Neutrophil (primary cell): ENCODE measurements around the gene RAD51C.
"Not testable (repeated sequence)": the region's sequence is repeated elsewhere in the genome, so short reads cannot be mapped to it uniquely, and the experiment has no call there.

Experiments
- H3K27ac ChIP-seq: fragments of 200-600 bp; sonication (generic); 2 replicates; pipeline ENCODE4 v1.5.1; 2016; ENCODE audit warnings: mild to moderate bottlenecking, moderate library complexity
- H3K27me3 ChIP-seq: fragments of 200-600 bp; sonication (generic); 2 replicates; pipeline ENCODE4 v1.6.0; 2016; ENCODE audit warnings: mild to moderate bottlenecking
- H3K36me3 ChIP-seq: fragments of 200-600 bp; sonication (generic); 2 replicates; pipeline ENCODE4 v1.5.1; 2017
- H3K4me1 ChIP-seq, 2 experiments: fragments of 200-600 bp in 1 of 2; sonication (generic) in 1 of 2; 1 replicate in 1 of 2; 2 replicates in 1 of 2; pipeline versions ENCODE4 v1.5.1 to v1.6.1; 2013 to 2016; ENCODE audit warnings: low read depth in 1 of 2, low read length in 1 of 2, mild to moderate bottlenecking in 1 of 2, moderate library complexity in 1 of 2; ENCODE audit not compliant: control insufficient read depth in 1 of 2, insufficient read depth in 1 of 2
- H3K4me3 ChIP-seq, 2 experiments: fragments of 200-600 bp in 1 of 2; sonication (generic) in 1 of 2; 1 replicate in 1 of 2; 2 replicates in 1 of 2; pipeline ENCODE4 v1.5.1; 2013 to 2016; ENCODE audit warnings: low read depth in 1 of 2, low read length in 1 of 2, mild to moderate bottlenecking in 1 of 2, moderate library complexity in 1 of 2
- H3K9me3 ChIP-seq: fragments of 200-600 bp; sonication (generic); 2 replicates; pipeline ENCODE4 v1.5.1; 2016
- TF ChIP-seq, protein P1 (sequence below): fragments of 200-600 bp; sonication (generic); IDR thresholded peaks from 2 replicates; pipeline ENCODE4 v1.5.1; 2016; ENCODE audit warnings: antibody characterized with exemption

RAD51C gene

DNA sequence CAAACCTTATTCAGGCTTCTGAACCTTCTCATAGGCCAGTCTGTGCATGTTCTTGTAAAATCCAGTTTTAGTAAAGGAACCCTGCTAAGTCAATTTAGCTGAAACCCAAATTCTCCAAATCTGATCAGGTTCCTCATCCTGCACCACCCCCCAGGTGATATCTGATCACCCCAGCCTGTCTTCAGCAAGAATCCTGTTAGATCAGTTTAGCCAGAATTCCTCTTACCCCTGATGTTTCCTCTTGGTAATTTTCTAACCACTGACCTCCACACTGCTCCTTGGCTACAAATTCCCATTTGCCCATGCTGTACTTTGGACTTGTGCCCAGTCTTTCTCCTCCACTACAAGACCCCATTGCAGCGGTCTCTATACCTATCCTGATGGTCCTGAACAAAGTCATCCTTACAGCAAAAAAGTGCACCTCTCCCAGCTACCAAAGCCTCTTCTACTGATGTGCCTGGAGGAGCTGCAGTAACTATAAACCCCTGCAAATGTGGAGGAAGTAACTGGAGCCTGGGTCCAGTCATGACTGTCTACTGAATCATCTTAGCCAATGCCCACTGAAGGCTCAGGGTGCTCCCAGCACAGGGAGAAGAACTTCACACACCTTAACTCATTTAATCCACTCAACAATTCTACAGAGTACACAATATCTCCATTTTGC lies 24.3 kb upstream of the RAD51C start:
- Histone ChIP-seq H3K9me3 (no peaks in the 10 kb centered on the region), H3K27ac (no peak overlapping the region), H3K27me3 (peaks cover 6% of the 10 kb centered on the region), H3K4me1 (peaks cover 0 to 3% of the 10 kb centered on the region in 2 experiments), H3K4me3 (no peak overlapping the region), H3K36me3 (no peaks in the 10 kb centered on the region)
- TF ChIP-seq, protein P1, sequence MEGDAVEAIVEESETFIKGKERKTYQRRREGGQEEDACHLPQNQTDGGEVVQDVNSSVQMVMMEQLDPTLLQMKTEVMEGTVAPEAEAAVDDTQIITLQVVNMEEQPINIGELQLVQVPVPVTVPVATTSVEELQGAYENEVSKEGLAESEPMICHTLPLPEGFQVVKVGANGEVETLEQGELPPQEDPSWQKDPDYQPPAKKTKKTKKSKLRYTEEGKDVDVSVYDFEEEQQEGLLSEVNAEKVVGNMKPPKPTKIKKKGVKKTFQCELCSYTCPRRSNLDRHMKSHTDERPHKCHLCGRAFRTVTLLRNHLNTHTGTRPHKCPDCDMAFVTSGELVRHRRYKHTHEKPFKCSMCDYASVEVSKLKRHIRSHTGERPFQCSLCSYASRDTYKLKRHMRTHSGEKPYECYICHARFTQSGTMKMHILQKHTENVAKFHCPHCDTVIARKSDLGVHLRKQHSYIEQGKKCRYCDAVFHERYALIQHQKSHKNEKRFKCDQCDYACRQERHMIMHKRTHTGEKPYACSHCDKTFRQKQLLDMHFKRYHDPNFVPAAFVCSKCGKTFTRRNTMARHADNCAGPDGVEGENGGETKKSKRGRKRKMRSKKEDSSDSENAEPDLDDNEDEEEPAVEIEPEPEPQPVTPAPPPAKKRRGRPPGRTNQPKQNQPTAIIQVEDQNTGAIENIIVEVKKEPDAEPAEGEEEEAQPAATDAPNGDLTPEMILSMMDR, result no peak

DNA sequence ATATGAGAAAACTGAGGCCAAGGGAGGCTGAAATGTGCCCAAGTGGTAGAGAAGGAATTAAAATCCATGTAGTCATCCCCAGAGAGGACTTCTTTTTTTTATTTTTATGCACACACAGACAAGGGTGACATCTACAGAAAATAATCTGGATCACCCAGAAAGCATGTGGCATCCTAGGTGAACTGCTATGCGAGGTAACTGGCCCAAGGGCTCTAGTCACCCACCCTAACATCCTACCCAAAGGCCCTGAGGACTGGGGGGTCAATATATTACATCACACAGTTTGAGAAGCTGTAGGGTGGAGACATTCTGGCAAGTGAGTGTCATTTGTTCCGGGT lies 23.8 kb upstream of the RAD51C start:
- Histone ChIP-seq H3K36me3 (no peaks in the 10 kb centered on the region), H3K27me3 (peaks cover 6% of the 10 kb centered on the region), H3K27ac (no peak overlapping the region), H3K9me3 (no peaks in the 10 kb centered on the region), H3K4me1 (peaks cover 0 to 3% of the 10 kb centered on the region in 2 experiments), H3K4me3 (no peak overlapping the region)
- TF ChIP-seq, protein P1, result no peak

DNA sequence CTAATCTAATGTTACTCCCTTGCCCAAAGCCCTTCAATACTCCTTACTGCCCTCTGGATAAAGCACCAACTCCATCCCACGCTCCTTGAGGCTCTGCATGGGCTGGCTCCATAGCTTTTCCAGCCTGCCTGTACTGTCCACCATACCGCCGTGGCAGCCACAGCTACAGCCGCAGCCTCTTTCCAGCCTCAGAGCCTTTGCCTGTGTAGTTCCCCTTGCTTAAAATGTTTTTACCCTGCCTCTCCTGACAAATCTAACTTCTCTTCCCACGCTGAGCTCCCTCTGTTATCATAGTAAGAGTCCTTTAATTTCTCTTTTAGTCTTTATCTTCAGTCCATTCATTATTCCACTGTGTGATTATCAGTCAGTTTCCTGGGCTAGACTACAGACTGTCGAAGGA lies 22.5 kb upstream of the RAD51C start:
- Histone ChIP-seq H3K4me1 (peaks cover 0 to 3% of the 10 kb centered on the region in 2 experiments), H3K27ac (no peak overlapping the region), H3K27me3 (peaks cover 6% of the 10 kb centered on the region), H3K9me3 (no peaks in the 10 kb centered on the region), H3K4me3 (no peak overlapping the region), H3K36me3 (no peaks in the 10 kb centered on the region)
- TF ChIP-seq, protein P1, result no peak

DNA sequence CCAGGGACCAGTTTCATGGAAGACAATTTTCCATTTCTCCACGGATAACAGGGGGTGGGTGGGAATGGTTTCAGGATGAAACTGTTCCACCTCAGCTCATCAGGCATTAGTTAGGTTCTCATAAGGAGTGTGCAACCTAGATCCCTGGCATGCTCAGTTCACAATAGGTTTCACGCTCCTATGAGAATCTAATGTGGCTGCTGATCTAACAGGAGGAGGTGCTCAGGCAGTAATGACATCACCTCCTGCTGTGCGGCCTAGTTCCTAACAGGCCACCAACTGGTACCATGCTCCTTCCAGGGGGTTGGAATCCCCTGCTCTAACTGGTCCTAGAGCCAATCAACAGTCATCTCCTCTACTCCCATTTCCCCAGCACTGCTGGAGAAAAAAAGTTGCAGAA lies 20.4 kb upstream of the RAD51C start:
- no peaks in the 10 kb centered on the region for H3K9me3 ChIP-seq
- H3K4me1 ChIP-seq, result peaks cover 0 to 3% of the 10 kb centered on the region in 2 experiments
- H3K4me3 ChIP-seq, result no peak overlapping the region
- H3K27ac ChIP-seq, result no peak overlapping the region
- peaks cover 6% of the 10 kb centered on the region for H3K27me3 ChIP-seq
- no peaks in the 10 kb centered on the region for H3K36me3 ChIP-seq
- TF ChIP-seq, protein P1, result no peak

DNA sequence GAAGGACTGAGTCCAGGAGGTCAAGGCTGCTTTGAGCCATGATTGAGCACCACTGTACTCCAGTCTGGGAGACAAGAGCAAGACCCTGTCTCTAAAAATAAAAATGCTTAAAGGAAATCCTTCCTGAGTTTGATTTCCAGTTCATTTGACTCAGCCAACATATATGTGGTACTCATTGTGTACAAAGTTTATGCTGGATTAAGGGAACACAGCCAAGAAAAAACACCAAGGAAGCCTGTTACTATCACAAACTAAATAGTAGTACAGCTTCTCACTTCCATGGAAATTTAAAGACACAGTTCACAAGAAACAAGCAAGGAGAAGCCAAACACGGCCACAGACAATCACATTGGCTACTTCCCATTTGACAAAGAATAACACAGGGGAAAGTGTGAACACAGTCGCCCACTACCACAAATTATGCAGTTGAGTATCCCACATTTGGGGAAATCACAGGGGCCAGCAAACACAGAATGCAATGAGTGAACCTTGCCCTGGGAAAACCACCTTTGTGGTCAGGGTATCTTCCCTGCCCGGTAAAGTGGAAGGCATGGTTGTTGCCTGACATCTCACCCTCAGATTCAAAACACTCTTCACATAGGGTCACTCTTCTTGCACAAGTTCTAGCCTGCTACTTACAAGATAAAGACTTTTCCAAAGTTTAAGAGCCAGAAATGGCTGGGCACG lies 15.1 kb upstream of the RAD51C start:
- Histone ChIP-seq H3K4me3 (no peak overlapping the region), H3K27me3 (peaks cover 13% of the 10 kb centered on the region), H3K36me3 (no peaks in the 10 kb centered on the region), H3K27ac (no peak overlapping the region), H3K4me1 (no peaks in the 10 kb centered on the region), H3K9me3 (no peaks in the 10 kb centered on the region)
- TF ChIP-seq, protein P1, result no peak

DNA sequence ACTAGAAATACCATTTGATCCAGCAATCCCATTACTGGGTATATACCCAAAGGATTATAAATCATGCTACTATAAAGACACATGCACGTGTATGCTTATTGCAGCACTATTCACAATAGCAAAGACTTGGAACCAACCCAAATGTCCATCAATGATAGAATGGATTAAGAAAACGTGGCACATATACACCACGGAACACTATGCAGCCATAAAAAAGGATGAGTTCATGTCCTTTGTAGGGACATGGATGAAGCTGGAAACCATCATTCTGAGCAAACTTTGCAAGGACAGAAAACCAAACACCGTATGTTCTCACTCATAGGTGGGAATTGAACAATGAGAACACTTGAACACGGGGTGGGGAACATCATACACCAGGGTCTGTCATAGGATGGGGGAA lies 14.1 kb upstream of the RAD51C start:
- not testable (repeated sequence) for H3K4me1 ChIP-seq, H3K27ac ChIP-seq, H3K9me3 ChIP-seq, H3K36me3 ChIP-seq, H3K4me3 ChIP-seq
- H3K27me3 ChIP-seq, result peaks cover 13% of the 10 kb centered on the region
